Medulla oblongata (tissue), 1 donor: ENCODE data around the gene DDI2.
"Not testable (repeated sequence)": the region's sequence is repeated elsewhere in the genome, so short reads cannot be mapped to it uniquely, and the experiment has no call there.

Source experiments
- DNase-seq: peaks from one replicate; pipeline ENCODE4 v3.0.0-alpha.2; 2015; ENCODE audit errors: extremely low spot score

The DDI2 gene

DNA sequence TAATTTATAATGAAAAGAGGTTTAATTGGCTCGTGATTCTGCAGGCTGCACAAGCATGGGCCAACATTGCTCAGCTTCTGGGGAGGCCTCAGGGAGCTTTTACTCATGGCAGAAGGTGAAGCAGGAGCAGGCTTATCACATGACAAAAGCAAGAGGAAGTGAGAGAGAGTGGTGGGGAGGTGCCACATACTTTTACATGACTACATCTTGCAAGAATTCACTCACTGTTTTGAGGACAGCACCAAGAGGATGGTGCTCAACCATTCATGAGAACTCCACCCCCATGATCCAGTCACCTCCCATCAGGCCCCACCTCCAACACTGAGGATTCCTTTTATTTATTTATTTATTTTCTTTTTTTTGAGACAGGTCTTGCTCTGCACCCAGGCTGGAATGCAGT lies 61.3 kb downstream of the DDI2 start:
- no peak for DNase-seq

DNA sequence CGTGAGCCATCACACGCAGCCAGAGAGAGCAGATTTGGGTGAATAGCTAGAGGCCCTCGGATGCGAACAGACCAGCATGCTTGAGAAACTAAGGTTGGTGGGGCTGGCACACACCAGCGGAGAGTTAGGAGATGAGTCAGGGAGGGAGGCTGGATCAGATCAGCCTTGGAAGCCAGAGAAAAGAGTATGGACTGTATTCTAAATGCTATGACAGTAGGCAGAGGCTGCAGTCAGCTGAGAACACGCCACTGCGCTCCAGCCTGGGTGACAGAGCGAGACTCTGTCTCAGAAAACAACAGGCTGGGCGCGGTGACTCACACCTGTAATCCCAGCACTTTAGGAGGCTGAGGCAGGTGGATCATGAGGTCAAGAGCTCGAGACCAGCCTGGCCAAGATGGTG lies 62.9 kb downstream of the DDI2 start:
- no peak for DNase-seq

DNA sequence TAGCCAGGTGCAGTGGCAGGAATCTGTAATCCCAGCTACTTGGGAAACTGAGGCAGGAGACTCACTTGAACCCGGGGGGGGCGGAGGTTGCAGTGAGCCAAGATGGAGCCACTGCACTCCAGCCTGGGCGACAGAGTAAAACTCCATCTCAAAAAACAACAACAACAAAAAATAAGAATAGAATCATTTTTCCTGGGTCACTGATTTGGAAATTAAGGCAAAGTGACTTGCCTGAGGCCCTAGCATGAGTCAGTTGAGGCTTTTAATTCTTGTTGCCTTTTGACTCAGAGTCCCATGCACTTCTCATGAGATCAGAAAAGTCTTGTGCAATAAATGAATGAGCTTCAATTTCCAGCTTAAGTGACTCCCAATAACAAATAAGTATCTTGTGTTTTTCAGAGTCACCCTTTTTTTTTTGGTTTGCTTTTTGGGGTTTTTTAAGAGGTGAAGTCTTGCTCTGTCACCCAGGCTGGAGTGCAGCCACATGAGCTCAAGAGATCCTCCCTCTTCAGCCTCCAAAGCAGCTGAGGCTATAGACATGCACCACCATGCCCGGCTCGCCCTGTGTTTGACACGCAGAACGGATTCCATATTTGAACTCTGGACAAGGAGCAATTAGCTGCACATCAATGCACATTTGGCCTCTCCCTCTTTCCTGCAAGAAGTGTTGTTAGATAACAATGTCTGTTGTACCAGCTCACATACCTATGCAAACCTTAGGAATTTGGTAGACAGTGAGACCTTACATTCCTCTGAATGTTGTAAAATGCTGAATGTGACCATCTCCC lies 63.5 kb downstream of the DDI2 start:
- DNase-seq = no peak

DNA sequence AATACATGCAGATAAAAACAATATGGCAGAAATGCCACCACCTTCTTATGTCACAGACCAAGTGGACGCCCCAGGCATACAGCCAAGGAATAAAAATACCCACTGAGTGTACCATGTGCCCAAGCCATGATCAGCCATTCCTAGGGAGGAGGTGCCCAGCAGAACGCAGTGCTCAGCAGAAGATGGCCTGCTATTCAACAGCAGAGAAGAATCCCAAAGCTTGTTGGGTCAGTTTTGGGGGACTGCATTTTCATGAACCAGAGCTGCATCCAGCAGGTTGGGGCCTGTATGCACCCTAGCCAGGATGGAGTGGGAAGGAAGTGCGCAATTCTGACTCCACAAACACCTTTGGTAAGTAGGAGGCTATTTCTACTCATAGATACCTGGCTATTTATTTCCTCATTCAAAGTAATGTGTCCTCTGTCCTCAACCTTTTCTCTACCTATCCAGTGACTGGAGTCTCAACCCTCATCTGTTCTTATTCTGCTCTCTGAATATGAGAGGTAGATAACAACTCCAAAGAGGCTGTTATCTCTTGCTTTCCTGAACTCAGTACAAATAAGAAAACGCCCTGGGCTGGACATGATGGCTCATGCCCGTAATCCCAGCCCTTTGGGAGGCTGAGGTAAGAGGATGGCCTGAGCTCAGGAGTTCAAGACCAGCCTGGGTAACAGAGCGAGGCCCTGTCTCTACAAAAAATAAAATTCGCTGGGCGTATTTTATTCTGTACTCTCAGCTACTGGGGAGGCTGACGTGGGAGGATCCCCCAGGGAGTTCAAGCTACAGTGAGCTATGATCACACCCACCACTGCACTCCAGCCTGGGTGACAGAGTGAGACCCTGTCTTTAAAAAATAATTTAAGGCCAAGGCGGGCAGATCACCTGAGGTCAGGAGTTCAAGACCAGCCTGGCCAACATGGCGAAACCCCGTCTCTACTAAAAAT lies 64.4 kb downstream of the DDI2 start:
- no peak for DNase-seq

DNA sequence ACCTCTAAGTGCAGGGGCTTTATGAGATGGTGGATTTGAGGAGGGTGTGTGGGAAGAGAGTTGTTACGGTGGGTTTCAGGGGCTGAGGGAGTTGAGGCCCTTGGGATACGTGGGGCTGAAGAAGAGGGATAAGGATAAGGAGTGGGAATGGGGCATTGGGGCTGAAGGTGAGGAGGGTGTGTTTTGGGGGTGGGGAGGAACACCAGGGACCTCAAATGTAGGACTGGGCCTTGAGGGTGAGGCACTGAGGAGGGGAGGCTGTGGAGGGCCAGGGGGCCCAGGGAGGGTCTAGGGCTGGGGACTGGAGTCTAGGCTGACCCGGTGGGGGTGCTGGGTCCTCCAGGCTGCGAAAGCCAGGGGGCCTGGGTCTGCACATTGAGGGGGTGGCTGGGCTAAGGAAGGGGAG lies 65.7 kb downstream of the DDI2 start:
- no peak for DNase-seq

DNA sequence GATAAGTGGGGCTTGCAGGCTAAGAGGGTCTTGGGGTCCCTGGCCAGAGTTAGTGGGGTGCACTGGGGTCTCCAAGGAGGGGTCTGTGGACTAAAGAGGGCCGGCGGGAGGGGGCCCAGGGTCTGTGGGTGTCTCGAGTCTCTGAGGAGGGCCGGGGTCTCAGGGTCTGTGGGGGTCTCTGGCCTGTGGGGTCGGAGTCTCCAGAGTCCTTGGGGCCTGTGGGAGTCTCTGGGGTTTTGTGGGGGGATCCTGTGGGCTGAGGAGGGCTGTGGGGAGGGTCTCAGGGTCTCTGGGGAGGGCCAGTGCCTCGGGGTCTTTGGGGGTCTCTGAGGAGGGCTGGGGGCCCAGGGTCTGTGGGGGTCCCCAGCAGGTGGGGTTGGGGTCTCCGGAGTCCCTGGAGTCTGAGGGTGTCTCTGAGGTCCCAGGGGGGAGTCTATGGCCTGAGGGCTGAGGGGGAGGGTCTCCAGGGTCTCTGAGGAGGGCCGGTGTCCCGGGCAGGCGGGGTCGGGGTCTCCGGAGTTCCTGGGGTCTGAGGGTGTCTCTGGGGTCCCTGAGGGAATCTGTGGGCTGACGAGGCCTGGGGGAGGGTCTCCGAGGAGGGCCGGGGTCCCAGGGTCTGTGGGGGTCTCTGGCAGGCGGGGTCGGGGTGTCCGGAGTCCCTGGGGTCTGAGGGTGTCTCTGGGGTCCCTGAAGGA lies 66.2 kb downstream of the DDI2 start:
- no peak for DNase-seq

DNA sequence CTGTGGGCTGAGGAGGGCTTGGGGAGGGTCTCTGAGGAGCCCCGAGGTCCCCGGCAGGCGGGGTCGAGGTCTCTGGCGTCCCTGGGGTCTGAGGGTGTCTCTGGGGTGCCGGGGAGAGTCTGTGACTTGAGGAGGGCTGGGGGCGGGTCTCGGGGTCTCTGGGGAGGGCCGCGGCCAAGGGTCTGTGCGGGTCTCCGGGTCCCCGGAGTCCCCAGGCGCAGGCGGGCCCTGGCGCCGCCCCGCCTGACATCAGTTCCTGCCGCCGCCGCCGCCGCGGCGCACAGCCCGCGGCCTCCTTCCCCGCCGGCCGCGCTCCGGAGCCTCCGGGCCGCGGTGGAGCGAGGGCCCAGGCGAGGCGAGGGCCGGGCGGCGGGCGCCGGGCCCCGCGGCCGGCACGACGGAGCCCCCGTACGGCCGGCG lies 66.8 kb downstream of the DDI2 start, which contains the start of gene PLEKHM2:
TSS of gene PLEKHM2 (plus strand) at position 279 of the 420 bp plus-strand sequence. CDS start 239 bp downstream, outside the sequence.
- no peak for DNase-seq

DNA sequence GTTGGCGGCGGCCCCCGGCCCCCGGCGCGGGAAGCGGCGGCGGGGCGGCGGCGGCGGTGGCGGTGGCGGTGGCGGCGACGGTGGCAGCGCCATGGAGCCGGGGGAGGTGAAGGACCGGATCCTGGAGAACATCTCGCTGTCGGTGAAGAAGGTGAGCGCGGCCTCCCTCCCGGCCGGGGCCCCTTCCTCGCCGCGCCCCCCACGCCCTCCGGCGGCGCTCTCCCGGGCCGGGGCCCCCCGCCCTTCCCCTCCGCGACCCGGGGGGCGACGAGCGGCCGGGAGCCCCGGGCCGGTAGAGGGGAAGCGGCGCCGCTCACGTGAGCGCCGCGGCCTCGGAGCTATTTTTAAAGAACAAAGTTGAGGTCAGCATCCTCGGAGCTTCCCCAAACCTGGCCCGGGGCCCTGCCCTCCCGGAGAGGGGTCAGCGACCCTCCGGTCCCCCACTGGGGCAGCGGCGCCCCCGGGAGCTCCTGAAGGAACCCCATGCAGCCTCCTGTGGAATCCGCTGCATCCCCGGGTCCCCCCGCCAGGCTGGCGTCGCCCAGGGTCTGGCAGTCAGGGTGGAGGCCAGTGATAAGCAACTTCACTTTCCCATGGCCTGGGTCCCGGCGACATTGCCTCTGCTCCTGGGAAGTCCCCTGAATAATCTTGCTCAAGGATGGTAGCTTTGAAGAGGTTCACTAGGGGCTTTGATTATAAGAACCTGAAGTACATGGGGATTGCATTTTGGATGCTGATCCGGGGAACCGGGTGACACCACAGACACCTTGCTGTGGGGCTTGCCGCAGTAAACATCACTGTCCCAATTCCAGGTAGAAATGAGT lies 67.4 kb downstream of the DDI2 start:
- peak; percentile 26 for DNase-seq

DNA sequence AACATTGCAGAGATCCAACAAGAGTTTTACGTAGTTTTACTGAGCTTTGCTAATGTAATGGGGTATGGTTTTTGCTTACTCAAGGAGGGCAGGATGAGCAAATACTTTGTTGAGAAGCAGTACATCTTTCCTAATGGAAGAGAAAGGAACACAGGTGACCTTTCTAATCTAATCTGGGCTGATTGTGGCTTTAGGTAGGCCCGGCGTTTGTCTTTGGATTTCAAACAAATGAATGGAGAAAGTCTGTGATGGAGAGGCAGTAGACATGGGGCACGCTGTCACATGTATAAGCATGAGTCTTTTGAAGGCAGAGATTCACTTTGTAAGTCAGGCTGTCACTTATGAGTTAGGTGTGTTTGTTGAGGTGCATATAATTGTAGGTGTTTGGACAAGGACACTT lies 68.6 kb downstream of the DDI2 start:
- DNase-seq = no peak

DNA sequence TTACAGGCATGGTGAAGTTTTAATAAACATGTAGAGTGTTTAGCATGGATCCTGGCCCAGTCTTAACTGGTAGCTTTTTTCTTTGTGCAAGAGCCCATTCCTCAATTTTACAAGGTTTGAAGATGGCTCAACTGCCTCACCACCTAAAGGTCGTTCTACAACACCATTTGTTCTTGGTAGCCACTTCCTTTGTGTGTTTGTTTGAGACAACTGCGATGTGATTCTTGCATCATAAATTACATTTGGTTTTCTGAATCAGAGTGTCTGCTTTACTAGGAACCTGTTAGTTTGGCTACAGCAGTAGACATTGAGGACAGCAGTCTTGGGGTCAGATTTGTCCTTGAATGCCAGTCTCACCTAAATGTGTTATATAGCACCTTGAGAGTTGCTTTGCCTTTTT lies 70.2 kb downstream of the DDI2 start:
- no peak for DNase-seq

DNA sequence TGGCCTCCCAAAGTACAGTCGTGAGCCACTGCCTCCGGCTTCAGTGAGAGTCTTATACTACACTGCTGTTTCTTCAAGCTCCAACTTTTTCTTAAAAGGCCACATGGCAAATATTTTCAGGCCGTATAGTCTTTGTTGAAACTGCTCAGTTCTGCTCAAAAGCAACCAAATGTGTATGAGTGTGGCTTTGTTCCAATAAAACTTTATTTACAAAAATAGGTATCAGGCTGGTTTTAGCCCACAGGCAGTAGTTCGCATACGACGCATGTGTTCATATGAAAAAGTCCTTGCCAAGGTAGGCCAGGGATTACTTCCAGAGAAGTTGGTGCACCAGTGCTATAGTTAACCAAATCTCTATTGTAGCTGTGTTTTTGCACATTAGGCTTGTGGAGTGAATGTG lies 73.1 kb downstream of the DDI2 start:
- no peak for DNase-seq

DNA sequence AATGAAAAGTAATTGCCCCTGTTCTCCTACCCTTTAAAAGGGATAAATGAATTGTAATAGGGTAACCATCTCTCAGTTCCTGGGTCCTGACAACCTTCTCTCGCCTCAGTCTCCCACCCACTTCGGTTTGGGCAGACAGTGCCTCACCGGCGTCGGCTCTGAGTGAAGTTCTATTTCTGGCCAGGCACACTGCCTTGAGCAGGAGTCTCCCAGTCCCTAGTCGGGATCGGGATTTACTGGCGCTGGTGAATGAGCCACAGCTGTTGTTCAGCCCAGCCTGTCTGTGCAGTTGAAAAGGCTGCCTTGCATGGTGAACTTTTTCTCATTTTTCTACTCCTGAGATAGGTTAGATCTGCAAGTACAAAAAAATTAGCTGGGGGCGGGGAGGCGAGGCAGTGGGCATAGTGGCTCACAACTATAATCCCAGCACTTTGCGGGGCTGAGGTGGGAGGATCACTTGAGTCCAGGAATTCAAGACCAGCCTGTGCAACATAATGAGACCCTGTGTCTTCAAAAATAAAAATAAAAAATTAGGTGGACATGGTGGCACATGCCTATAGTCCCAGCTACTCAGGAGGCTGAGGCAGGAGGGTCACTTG lies 74.3 kb downstream of the DDI2 start:
- DNase-seq = peak; percentile 33

DNA sequence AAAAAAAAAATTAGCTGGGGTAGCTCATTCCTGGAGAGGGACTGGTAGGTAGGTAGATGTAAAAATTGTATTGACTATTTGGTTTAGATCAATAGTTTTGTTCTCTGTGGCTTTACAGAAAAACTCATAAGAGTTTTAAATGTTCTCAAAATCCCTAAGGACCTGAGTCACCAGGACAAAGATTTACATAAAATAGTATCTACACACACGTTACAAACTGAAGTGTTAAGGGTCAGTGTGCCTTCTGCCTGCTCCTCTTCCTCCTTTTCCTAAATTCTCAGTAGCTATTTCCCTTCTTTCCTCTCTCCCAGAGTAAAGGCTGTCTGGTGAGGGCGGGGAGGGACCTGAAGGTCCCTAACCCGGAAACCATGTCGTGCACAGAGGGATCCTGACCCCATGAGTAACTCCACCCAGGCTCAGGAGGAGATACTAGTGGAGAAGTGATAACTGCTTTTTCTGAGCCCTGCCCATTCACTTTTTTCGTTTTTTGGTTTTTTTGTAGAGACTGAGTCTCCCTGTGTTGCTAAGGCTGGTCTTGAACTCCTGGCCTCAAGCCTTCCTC lies 74.9 kb downstream of the DDI2 start:
- DNase-seq = no peak

DNA sequence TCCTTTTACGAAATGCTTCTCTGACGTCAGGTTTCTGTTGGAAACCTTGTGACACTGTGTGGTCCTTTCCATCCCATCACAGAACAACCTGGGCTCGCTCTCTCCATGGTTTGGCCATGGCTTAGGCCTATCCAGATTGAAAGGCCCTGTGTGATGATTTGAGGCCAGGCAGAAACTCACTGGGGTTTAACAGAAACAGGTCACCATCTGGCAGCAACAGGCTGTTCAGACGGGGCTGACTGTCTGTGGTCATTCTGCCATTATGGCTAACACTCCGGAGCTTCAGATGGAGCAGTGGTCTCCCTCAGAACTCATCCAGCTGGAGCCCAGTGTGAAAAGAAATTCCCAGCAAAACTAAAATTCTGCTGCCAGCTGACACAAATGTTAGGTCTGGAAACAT lies 76.1 kb downstream of the DDI2 start:
- DNase-seq = no peak

DNA sequence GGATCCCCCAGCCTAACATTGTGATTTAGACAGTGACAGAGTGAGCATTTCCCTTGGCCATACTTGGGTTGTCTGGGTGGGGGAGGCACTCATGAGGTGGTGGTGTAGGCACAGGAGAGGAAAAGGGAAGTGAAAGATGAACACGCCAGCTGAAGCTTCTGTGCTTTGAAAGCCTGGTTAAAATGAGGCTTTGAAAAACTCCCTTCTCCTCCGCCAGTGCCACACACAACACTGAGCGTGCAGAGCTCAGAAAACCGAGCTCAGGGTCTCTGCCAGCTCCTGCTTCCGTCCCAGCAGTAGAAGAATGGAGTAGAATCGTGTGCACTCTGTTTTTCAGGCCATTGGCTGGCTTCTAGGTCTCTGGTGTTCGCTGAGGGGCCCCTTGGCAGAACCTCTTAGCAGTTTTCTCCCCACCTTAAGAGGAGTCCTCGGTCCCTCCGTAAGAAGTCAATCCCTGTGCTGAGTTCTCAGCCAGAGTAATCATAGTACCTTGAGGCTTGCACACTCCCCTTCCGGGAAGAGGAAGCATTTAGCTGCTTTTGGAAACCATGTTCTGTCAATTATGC lies 79.8 kb downstream of the DDI2 start:
- peak; percentile 86 for DNase-seq

DNA sequence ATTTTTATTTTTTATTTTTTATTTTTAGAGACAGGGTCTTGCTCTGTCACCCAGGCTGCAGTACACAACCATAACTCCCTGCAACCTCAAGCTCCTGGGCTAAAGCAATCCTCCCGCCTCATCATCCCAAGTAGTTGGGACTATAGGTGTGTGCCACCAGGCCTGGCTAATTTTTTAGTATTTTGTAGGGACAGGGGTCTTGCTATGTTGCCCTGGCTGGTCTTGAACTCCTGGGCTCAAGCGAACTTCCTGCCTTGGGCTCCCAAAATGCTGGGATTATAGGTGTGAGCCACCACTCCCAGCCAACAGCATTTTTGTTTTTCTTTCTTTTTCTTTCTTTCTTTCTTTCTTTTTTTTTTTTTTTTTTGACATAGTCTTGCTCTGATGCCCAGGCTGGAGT lies 80.9 kb downstream of the DDI2 start:
- no peak for DNase-seq

DNA sequence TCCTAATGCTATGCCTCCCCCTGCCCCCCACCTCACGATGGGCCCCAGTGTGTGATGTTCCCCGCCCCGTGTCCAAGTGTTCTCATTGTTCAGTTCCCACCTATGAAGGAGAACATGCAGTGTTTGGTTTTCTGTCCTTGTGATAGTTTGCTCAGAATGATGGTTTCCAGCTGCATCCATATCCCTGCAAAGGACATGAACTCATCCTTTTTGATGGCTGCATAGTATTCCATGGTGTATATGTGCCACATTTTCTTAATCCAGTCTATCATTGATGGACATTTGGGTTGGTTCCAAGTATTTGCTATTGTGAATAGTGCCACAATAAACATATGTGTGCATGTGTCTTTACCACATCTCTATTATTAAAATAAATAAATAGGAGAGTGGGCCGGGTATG lies 82.1 kb downstream of the DDI2 start:
- DNase-seq = not testable (repeated sequence)

DNA sequence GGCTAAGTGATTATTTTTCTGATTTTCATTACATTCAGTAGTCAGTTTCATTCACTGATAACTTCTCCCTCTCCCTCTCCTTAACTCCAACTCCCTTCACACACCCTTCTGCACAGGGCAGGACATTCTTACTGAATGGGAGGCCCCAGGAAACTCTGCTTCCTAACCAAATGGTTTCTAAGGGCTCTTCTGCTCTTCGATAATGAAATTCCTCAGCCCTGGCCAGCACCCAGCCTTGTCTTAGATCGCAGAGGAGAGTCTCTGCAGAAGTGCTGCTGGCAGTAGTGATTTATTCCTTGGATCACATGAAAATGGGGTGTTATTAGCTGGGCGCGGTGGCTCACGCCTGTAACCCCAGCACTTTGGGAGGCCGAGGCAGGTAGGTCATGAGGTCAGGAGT lies 83.2 kb downstream of the DDI2 start:
- DNase-seq = no peak

DNA sequence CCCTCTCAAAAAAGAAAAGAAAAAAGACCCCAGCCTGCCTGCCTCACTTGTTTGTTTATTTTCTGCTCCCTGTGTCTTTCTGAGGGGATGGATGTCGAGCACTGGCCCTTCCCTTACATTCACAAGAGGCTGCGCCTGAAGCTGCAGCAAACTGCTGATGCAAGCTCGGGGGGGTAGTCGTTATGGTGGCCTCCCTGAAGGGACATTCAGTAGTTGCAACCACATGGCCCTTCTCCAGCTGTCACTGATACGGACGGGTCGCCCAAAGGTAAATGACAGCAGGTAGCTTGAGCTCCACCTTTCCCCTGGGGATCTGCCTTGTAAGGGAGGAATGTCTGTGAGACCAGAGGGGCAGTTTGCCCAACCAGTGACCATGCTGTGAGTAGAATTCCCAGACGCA lies 84.5 kb downstream of the DDI2 start:
- no peak for DNase-seq
